OCI-LY3 (cell line): Measurements from ENCODE around the gene ARHGEF11.
A peak's percentile ranks its signal among the peaks of the same experiment; 100 is the strongest.

Source experiments
- H2AFZ ChIP-seq: fragments of 200-600, 300-600 bp; shearing (Covaris generic); 2 replicates; pipeline ENCODE4 v1.6.0; 2014; ENCODE audit warnings: antibody characterized with exemption, low read depth, low read length
- H3K27ac ChIP-seq: fragments of 200-600, 300-600 bp; sonication (generic); 2 replicates; pipeline ENCODE4 v1.5.1; 2014; ENCODE audit warnings: mild to moderate bottlenecking, low read length, moderate library complexity, mixed read lengths
- H3K27me3 ChIP-seq: fragments of 200-600, 300-600 bp; sonication (generic); 2 replicates; pipeline ENCODE4 v1.6.1; 2014; ENCODE audit warnings: low read depth, low read length, mixed read lengths
- H3K36me3 ChIP-seq: fragments of 200-600, 300-600 bp; sonication (generic); replicated peaks from 2 replicates; pipeline ENCODE3; 2014; ENCODE audit warnings: low read depth, low read length, mixed read lengths
- H3K4me1 ChIP-seq: fragments of 300-600, 200-600 bp; sonication (generic); 2 replicates; pipeline ENCODE4 v1.6.1; 2014; ENCODE audit warnings: low read length, mixed read lengths
- H3K4me2 ChIP-seq: fragments of 200-600, 300-600 bp; sonication (generic); 2 replicates; pipeline ENCODE4 v1.6.1; 2014; ENCODE audit warnings: low read length, mixed read lengths
- H3K4me3 ChIP-seq: fragments of 300-600, 200-600 bp; sonication (generic); 2 replicates; pipeline ENCODE4 v1.5.1; 2014; ENCODE audit warnings: antibody characterized with exemption, mild to moderate bottlenecking, low read length, moderate library complexity
- H3K79me2 ChIP-seq: fragments of 300-600, 200-600 bp; shearing (Covaris generic); 2 replicates; pipeline ENCODE4 v1.6.1; 2014; ENCODE audit warnings: mild to moderate bottlenecking, low read length, mixed read lengths
- H3K9ac ChIP-seq: fragments of 300-600, 200-600 bp; shearing (Covaris generic); 2 replicates; pipeline ENCODE4 v1.6.0; 2014; ENCODE audit warnings: mild to moderate bottlenecking, low read length, moderate library complexity
- H3K9me3 ChIP-seq: fragments of 200-600, 300-600 bp; shearing (Covaris generic); 2 replicates; pipeline ENCODE4 v1.6.1; 2014; ENCODE audit warnings: low read length, mixed read lengths; ENCODE audit not compliant: insufficient read depth
- H4K20me1 ChIP-seq: fragments of 200-600, 300-600 bp; sonication (generic); 2 replicates; pipeline ENCODE4 v1.6.1; 2016; ENCODE audit warnings: low read length, mixed read lengths; ENCODE audit not compliant: insufficient read depth
- CTCF ChIP-seq: fragments of 200-600, 300-600 bp; sonication (generic); IDR thresholded peaks from 2 replicates; pipeline ENCODE4 v1.5.1; 2014; ENCODE audit warnings: antibody characterized with exemption, low read length, low read depth
- EZH2phosphoT487 ChIP-seq: fragments of 200-600 bp; shearing (Covaris generic); IDR thresholded peaks from 2 replicates; pipeline ENCODE4 v1.6.1; 2018; ENCODE audit warnings: antibody characterized with exemption, mixed run types, low read depth

Gene ARHGEF11

GRCh38 chr1:156909671-156910070 lies 135.9 kb downstream of the ARHGEF11 start:
- Histone ChIP-seq H3K4me1 (peaks cover 9% of the 10 kb centered on the region; the same call in 1 of the 2 replicates), H3K9me3 (no peaks in the 10 kb centered on the region), H3K36me3 (no peaks in the 10 kb centered on the region), H3K27ac (no peak overlapping the region), H3K9ac (no peak overlapping the region), H3K4me2 (peak overlapping the region; percentile 65), H3K27me3 (peaks cover 1% of the 10 kb centered on the region; the same call in 1 of the 2 replicates), H2AFZ (no peak overlapping the region), H3K79me2 (no peaks in the 10 kb centered on the region), H4K20me1 (no peaks in the 10 kb centered on the region), H3K4me3 (no peak overlapping the region)
- TF ChIP-seq EZH2phosphoT487 (no peak), CTCF (no peak)

DNA sequence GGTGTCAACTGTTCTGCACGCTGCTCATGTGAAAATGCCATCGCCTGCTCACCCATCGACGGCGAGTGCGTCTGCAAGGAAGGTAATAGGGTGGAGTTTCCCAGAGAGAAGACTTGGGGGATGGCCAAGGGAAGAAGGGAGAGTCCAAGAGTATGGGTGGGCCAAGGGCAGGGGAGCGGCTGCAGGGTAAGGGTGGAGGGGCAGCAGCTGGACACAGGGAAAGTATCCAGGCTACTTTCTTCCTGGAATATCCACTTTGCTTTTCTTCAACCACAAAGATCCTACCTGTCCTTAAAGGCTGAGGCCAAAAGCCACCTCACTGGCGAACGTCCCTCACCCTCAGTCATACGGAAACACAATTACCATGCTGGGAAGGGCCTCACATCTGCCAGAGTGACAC lies 136.6 kb downstream of the ARHGEF11 start:
- Histone ChIP-seq H3K27me3 (peaks cover 4% of the 10 kb centered on the region; the same call in 1 of the 2 replicates), H4K20me1 (no peaks in the 10 kb centered on the region), H3K4me1 (peaks cover 9% of the 10 kb centered on the region; the same call in 1 of the 2 replicates), H3K4me2 (no peak overlapping the region), H3K36me3 (no peaks in the 10 kb centered on the region), H3K27ac (no peak overlapping the region), H3K9me3 (no peaks in the 10 kb centered on the region), H3K9ac (no peak overlapping the region), H3K4me3 (no peak overlapping the region), H3K79me2 (no peaks in the 10 kb centered on the region), H2AFZ (no peak overlapping the region)
- TF ChIP-seq EZH2phosphoT487 (no peak), CTCF (no peak)

DNA sequence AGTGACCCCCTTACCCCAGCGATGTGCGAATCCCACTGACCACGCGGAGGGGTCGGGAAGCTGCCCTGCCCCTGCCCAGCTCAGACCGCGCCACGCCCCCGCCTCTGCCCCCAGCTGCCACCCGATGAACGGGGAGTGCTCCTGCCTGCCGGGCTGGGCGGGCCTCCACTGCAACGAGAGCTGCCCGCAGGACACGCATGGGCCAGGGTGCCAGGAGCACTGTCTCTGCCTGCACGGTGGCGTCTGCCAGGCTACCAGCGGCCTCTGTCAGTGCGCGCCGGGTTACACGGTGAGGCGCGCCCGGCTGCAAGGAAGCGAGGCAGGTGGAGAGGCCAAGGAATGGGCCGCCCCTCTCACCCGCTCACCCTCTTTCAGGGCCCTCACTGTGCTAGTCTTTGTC lies 137.0 kb downstream of the ARHGEF11 start:
- Histone ChIP-seq H3K4me3 (no peak overlapping the region), H2AFZ (no peak overlapping the region), H3K9me3 (no peaks in the 10 kb centered on the region), H3K79me2 (no peaks in the 10 kb centered on the region), H3K4me1 (peaks cover 9% of the 10 kb centered on the region; the same call in 1 of the 2 replicates), H4K20me1 (no peaks in the 10 kb centered on the region), H3K4me2 (no peak overlapping the region), H3K27me3 (peaks cover 4% of the 10 kb centered on the region; the same call in 1 of the 2 replicates), H3K9ac (no peak overlapping the region), H3K27ac (no peak overlapping the region), H3K36me3 (no peaks in the 10 kb centered on the region)
- TF ChIP-seq CTCF (no peak), EZH2phosphoT487 (no peak)

GRCh38 chr1:156906206-156906906 lies 139.2 kb downstream of the ARHGEF11 start:
- no peaks in the 10 kb centered on the region for H3K36me3 ChIP-seq
- H3K9ac ChIP-seq = no peak overlapping the region
- TF ChIP-seq CTCF (no peak), EZH2phosphoT487 (no peak)
- no peak overlapping the region for H3K4me3 ChIP-seq
- peaks cover 10% of the 10 kb centered on the region for H3K27me3 ChIP-seq
- H2AFZ ChIP-seq = no peak overlapping the region
- H3K79me2 ChIP-seq = no peaks in the 10 kb centered on the region
- no peak overlapping the region for H3K27ac ChIP-seq
- peaks cover 14% of the 10 kb centered on the region; the same call in 1 of the 2 replicates for H3K4me1 ChIP-seq
- H4K20me1 ChIP-seq = no peaks in the 10 kb centered on the region
- H3K9me3 ChIP-seq = no peaks in the 10 kb centered on the region
- no peak overlapping the region for H3K4me2 ChIP-seq
